ENCODE measurements around the gene MAPK1IP1L. TPM values are rescaled to one million over a fixed set of nuclear protein-coding genes. Genes with fewer than 3 reads are reported as not detected.
A peak's percentile ranks its signal among the peaks of the same experiment; 100 is the strongest.

Gene MAPK1IP1L
- total and polyA plus RNA-seq, 2 of the 13 experiments (the other 11 are each of a cell fraction or from before 2014, with no cell fraction given): 27.8 to 68.4 TPM

DNA sequence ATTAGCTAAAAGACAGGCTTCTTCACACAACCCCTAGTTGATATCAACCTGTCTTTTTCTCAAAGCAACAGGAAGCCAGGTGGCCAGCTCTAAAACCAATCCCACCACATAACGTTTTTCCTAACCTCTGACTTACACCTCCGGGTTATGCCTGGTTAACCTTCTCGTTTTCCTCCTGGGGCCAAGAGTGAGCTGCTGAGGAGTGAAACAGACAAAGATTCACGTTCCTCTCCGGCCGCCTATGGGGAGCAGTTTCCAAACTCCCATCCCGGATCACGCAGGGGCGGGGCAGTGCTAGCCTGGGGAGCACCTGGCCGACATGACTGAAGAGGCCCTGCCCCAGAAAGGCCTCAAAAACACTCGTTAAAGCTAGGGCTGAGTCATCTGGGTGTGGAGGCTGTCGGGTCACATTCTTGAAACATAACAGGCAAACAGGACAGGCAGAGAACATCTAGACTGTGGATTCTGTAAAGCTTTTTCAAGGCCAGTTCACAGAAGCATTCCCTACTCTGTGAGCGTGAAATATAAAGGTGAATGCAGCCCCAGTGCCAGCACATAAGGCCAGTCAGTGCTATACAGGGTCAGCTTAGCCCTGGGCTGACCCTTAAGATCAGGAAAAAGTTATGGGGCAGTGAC lies 51.7 kb downstream of the MAPK1IP1L start (continued):
- no peak for TF ChIP-seq PAF1 (CRISPR knock-in tag; IDR thresholded peaks at IDR 0.05)
- TF ChIP-seq MBD4 (IDR thresholded peaks at IDR 0.05; ENCODE audit: borderline replicate concordance, low read length): no peak
- TF ChIP-seq IKZF4 (CRISPR knock-in tag; IDR thresholded peaks at IDR 0.05; ENCODE audit: borderline replicate concordance, low read depth, not compliant biosample characterization): no peak
- TF ChIP-seq WIZ (CRISPR knock-in tag; IDR thresholded peaks at IDR 0.05): no peak
- TF ChIP-seq NFYB (CRISPR knock-in tag; IDR thresholded peaks at IDR 0.05): no peak
- TF ChIP-seq, protein P1, sequence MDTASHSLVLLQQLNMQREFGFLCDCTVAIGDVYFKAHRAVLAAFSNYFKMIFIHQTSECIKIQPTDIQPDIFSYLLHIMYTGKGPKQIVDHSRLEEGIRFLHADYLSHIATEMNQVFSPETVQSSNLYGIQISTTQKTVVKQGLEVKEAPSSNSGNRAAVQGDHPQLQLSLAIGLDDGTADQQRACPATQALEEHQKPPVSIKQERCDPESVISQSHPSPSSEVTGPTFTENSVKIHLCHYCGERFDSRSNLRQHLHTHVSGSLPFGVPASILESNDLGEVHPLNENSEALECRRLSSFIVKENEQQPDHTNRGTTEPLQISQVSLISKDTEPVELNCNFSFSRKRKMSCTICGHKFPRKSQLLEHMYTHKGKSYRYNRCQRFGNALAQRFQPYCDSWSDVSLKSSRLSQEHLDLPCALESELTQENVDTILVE (CRISPR knock-in tag; IDR thresholded peaks at IDR 0.05): no peak
- peak; percentile 22; the same call in 1 of the 2 replicates for TF ChIP-seq ZNF629 (CRISPR knock-in tag; conservative IDR thresholded peaks at IDR 0.05)
- TF ChIP-seq ZBTB49 (CRISPR knock-in tag; IDR thresholded peaks at IDR 0.05; ENCODE audit: borderline replicate concordance): no peak
- no peak for TF ChIP-seq ZNF230 (CRISPR knock-in tag; IDR thresholded peaks at IDR 0.05)
- TF ChIP-seq SRSF4 (IDR thresholded peaks at IDR 0.05; ENCODE audit: low read depth, low read length, poor library complexity, severe bottlenecking): no peak
- TF ChIP-seq NFYC (CRISPR knock-in tag; IDR thresholded peaks at IDR 0.05): no peak
- TF ChIP-seq, protein P2, sequence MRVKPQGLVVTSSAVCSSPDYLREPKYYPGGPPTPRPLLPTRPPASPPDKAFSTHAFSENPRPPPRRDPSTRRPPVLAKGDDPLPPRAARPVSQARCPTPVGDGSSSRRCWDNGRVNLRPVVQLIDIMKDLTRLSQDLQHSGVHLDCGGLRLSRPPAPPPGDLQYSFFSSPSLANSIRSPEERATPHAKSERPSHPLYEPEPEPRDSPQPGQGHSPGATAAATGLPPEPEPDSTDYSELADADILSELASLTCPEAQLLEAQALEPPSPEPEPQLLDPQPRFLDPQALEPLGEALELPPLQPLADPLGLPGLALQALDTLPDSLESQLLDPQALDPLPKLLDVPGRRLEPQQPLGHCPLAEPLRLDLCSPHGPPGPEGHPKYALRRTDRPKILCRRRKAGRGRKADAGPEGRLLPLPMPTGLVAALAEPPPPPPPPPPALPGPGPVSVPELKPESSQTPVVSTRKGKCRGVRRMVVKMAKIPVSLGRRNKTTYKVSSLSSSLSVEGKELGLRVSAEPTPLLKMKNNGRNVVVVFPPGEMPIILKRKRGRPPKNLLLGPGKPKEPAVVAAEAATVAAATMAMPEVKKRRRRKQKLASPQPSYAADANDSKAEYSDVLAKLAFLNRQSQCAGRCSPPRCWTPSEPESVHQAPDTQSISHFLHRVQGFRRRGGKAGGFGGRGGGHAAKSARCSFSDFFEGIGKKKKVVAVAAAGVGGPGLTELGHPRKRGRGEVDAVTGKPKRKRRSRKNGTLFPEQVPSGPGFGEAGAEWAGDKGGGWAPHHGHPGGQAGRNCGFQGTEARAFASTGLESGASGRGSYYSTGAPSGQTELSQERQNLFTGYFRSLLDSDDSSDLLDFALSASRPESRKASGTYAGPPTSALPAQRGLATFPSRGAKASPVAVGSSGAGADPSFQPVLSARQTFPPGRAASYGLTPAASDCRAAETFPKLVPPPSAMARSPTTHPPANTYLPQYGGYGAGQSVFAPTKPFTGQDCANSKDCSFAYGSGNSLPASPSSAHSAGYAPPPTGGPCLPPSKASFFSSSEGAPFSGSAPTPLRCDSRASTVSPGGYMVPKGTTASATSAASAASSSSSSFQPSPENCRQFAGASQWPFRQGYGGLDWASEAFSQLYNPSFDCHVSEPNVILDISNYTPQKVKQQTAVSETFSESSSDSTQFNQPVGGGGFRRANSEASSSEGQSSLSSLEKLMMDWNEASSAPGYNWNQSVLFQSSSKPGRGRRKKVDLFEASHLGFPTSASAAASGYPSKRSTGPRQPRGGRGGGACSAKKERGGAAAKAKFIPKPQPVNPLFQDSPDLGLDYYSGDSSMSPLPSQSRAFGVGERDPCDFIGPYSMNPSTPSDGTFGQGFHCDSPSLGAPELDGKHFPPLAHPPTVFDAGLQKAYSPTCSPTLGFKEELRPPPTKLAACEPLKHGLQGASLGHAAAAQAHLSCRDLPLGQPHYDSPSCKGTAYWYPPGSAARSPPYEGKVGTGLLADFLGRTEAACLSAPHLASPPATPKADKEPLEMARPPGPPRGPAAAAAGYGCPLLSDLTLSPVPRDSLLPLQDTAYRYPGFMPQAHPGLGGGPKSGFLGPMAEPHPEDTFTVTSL (CRISPR knock-in tag; IDR thresholded peaks at IDR 0.05; ENCODE audit: borderline replicate concordance): peak; percentile 86; the same call in 1 of the 2 replicates
- 0 out of 2 replicates have a peak, but pooled peaks have one; percentile 28 for TF ChIP-seq KMT2B (CRISPR knock-in tag; IDR thresholded peaks at IDR 0.05)
- peak; percentile 67 for TF ChIP-seq PHF8 (CRISPR knock-in tag; IDR thresholded peaks at IDR 0.05)
- no peak for TF ChIP-seq ARNT (IDR thresholded peaks at IDR 0.05)
- no peak for TF ChIP-seq RFX1 (IDR thresholded peaks at IDR 0.05)
- no peak for TF ChIP-seq ZNF562 (CRISPR knock-in tag; IDR thresholded peaks at IDR 0.05; ENCODE audit: borderline replicate concordance)
- TF ChIP-seq SOX5 (CRISPR knock-in tag; IDR thresholded peaks at IDR 0.05; ENCODE audit: borderline replicate concordance): peak; percentile 76; the same call in 1 of the 2 replicates
- no peak for TF ChIP-seq SAFB2 (CRISPR knock-in tag; IDR thresholded peaks at IDR 0.05; ENCODE audit: borderline replicate concordance, low read depth)
- TF ChIP-seq ZNF775 (CRISPR knock-in tag; IDR thresholded peaks at IDR 0.05; ENCODE audit: borderline replicate concordance): no peak
- TF ChIP-seq SIN3A (IDR thresholded peaks at IDR 0.05; ENCODE audit: borderline replicate concordance, low read depth, low read length): no peak

All from HepG2 (cell line).